Retina (tissue), 1 donor: ENCODE data around the gene NAA30.

Experiments
- DNase-seq: peaks from one replicate; pipeline ENCODE4 v3.0.0-alpha.2; 2016

NAA30 gene

GRCh38 chr14:57400556-57401494 is 10.4 kb downstream of the NAA30 start:
- no peak for DNase-seq

GRCh38 chr14:57401501-57401900 is 11.1 kb downstream of the NAA30 start:
- no peak for DNase-seq

- DNase-seq: no peak
Measured at GRCh38 chr14:57402173-57402852, 11.9 kb downstream of the NAA30 start.

- DNase-seq: no peak
Measured at GRCh38 chr14:57403521-57403864, 13.1 kb downstream of the NAA30 start.

- DNase-seq: no peak
Measured at GRCh38 chr14:57405562-57405961, 15.2 kb downstream of the NAA30 start.

- no peak for DNase-seq
Measured at GRCh38 chr14:57408037-57408436, 17.7 kb downstream of the NAA30 start.

DNA sequence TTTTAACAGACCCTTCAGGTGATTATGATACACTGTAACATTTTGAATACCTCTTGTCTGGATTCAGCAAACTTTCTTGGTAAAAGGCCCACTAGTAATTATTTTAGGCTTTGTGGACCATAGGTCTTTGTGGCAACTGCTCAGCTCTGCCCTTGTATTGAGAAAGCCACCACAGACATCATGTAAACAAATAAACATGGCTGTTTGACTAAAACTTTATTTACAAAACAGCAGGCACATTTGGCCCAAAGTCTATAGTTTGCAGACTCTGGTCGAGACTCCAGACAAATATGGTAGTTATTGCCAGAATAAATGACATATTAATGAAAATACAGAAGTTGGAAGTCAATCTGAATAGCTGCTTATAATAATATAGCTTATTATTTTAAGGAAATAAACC is 18.2 kb downstream of the NAA30 start:
- DNase-seq: no peak

- DNase-seq: no peak
Measured at GRCh38 chr14:57412341-57412740, 22.0 kb downstream of the NAA30 start.

DNA sequence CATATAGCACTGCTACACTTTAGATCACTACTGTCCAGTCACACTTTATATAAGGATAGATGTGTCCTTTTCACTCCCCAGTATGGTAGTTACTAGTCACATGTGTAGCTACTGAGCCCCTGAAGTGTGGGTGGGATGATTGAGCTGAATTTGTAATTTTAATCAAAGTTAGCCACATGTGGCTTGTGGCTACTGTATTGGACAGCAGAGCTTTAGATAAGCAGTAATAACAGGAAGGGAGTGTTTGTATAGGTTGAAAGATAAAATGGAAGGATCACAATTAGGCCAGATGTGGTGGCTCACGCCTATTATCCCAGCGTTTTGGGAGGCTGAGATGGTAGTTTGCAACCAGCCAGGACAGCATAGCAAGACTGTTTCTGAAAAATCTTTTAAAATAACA is 23.5 kb downstream of the NAA30 start:
- DNase-seq: no peak

DNA sequence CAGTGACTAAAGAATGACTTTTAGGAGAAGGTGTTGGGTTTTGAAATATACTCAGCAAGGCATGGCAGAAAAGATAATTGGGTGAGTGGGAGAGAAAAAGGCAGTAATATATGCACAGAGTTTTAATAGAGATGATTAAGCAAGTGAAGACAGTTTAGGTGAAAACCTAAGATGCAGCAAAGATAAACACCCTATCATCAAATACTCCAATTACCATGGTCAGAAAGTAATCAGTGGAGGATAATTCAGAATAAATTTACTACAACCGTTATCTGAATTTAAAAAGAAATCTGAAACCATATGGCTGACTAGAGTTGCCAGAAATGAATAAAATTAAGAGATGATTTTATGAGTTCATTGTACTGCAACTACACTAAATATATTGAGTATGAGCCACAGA is 26.8 kb downstream of the NAA30 start:
- no peak for DNase-seq

DNA sequence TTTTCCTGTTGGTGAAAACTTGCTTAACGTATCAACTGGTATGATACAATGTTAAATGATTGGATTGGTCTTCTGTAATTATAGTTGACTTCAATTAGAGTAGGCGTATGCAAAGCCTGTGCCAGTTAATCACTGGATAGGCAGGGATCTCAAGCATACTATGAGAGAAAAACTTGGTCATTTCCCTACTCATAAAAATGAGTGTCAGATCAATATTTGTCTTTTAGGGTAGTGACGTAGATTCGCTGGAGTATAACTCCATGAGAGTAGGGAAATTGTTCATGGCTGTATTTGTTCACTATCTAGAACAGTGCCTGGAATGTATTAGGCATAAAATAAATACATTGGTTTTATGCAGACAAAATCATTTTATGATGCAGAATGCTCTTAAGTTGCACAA is 28.6 kb downstream of the NAA30 start:
- no peak for DNase-seq

DNA sequence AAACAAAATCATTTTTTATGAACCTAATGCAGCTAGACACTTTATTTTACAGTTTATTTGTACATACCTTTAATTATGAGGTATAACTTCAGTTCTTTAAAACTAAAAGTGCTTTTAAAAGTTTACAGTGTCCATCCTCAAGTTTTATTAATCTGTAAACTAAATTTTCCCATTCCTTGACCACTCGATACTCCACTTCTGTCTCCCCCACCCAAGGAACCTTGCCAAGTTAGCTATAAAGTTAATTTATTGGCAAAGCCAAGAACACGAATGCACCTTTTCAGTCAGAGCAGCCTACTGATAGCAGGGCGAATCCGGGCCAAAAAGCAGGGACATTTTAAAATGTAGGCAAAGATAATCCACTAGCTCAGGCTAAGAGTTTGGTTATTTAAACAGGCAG is 29.6 kb downstream of the NAA30 start:
- DNase-seq: no peak

DNA sequence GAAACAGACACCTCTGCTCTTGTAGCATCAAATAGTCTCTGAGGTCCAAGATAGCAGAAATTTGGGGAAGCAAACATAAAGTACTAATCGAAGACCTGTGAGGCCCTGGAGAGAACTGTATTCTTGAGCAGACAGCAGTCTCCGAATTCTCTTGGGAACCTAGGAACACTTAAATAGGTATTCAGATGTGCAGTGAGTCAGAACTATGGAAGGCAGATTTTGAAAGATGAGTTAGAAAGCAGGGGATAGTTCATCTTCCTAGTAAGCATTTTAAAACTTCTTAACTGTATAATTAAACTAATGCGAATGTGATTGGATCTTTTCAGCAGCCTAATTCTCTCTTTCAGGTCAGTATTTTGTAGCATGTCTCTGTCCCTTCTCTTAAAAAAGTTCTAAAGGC is 30.6 kb downstream of the NAA30 start:
- no peak for DNase-seq

GRCh38 chr14:57435923-57436322 is 45.5 kb downstream of the NAA30 start:
- DNase-seq: no peak

GRCh38 chr14:57461777-57462320 is 71.5 kb downstream of the NAA30 start:
- DNase-seq: no peak

- no peak for DNase-seq
Measured at GRCh38 chr14:57462551-57462950, 72.2 kb downstream of the NAA30 start.

GRCh38 chr14:57464008-57464730 is 73.8 kb downstream of the NAA30 start:
- no peak for DNase-seq
